ENCODE data around the gene FXYD4.

The FXYD4 gene

DNA sequence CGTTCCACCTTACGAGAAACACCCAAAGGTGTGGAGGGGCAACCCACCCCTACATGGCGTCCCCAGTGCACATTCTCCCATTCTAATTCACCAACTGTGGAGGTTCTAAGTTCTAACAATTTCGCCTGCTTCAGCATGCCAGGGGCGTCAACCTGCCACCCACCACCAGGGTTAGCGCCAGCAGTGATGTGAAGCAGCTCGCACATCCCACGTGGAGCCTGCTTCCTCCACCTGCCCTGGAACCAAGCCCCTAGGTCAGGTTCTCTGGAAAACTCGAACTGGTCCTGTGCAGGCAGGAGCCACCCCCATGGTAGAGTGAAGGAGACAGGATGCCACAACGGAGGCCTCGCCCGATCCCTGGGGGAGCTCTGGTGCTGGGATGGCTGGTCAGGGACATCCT lies 33.3 kb upstream of the FXYD4 start:
- TF ChIP-seq POLR2A (IDR thresholded peaks at IDR 0.05; ENCODE audit: low read length), result no peak
- no peak for TF ChIP-seq GATA1 (IDR thresholded peaks at IDR 0.05; ENCODE audit: low read depth, low read length)
- DNase-seq, result no peak

DNA sequence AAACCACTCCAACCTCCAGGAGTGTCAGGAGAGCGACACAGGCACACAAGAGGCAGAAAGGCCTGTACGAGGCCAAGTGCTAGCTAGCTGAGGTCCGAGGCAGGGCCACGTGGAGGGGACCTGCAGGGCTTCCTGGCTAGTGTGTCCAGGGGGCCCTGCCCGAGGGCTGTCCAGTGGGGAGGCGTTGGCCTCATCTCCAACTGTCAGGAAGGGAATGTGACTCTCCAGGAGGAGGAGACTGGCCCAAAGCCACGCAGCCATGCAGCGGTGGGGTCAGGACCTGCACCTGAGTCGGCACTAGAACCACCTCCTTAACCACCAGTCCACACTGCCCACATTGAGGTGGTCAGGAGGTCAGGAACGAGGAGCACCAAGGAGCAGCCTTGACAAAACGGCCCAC lies 32.3 kb upstream of the FXYD4 start:
- DNase-seq, result no peak
- TF ChIP-seq POLR2A (IDR thresholded peaks at IDR 0.05; ENCODE audit: low read length) (no peak), GATA1 (IDR thresholded peaks at IDR 0.05; ENCODE audit: low read depth, low read length) (no peak)

DNA sequence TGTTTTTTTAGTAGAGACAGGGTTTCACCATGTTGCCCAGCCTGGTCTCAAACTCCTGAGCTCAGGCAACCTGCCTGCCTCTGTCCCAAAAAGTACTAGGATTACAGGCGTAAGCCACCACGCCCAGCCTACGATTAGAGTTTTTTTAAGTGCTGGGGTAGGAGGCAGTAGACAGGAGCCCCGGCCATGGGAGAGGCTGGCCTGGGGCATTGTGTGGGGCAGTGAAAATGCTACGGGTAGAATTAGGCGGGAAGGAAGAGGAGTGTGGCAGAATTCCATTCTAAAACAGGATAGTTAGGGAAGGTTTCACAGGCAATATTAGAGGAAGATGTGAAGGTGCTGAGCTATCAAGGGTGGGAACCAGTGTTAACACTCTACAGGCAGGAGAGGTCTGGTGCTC lies 31.3 kb upstream of the FXYD4 start:
- TF ChIP-seq POLR2A (IDR thresholded peaks at IDR 0.05; ENCODE audit: low read length) (no peak), GATA1 (IDR thresholded peaks at IDR 0.05; ENCODE audit: low read depth, low read length) (no peak)
- no peak for DNase-seq

DNA sequence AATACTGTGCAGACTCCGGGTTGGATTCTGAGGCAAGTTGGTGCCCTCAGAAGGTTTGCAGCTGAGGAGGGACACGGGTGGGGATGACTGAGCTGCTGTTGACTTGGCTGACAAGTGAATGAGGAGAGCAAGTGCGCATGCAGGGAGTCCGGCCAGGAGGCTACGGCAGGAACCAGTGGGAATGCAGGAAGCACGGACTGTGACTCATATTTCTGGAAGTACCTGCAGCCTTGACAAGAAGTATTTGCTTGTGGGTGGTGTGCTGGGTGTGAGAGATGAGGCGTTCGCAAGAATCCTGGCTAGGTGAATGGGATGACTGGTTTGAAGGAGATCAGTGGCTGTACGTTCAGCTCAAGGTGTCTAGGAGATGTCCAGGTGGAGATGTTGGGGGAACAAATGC lies 30.8 kb upstream of the FXYD4 start:
- TF ChIP-seq GATA1 (IDR thresholded peaks at IDR 0.05; ENCODE audit: low read depth, low read length), result no peak
- no peak for TF ChIP-seq POLR2A (IDR thresholded peaks at IDR 0.05; ENCODE audit: low read length)
- DNase-seq, result no peak

DNA sequence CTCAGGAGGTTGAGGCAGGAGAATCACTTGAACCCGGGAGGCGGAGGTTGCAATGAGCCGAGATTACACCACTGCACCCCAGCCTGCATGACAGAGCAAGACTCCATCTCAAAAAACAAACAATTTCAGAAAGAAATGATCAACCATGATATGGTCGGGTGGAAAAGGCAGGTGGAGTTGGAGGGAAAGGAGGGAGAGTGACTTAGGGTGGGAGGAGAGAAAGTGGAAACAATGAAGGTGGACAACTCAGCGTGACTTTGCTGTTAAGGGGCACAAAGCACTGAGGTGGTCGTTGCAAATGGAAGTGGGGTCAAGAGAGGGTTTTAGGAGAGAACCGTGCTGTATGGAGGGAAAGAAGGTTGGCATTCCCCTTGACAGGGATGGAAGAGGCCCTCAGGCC lies 30.0 kb upstream of the FXYD4 start:
- TF ChIP-seq POLR2A (IDR thresholded peaks at IDR 0.05; ENCODE audit: low read length) (no peak), GATA1 (IDR thresholded peaks at IDR 0.05; ENCODE audit: low read depth, low read length) (no peak)
- no peak for DNase-seq

DNA sequence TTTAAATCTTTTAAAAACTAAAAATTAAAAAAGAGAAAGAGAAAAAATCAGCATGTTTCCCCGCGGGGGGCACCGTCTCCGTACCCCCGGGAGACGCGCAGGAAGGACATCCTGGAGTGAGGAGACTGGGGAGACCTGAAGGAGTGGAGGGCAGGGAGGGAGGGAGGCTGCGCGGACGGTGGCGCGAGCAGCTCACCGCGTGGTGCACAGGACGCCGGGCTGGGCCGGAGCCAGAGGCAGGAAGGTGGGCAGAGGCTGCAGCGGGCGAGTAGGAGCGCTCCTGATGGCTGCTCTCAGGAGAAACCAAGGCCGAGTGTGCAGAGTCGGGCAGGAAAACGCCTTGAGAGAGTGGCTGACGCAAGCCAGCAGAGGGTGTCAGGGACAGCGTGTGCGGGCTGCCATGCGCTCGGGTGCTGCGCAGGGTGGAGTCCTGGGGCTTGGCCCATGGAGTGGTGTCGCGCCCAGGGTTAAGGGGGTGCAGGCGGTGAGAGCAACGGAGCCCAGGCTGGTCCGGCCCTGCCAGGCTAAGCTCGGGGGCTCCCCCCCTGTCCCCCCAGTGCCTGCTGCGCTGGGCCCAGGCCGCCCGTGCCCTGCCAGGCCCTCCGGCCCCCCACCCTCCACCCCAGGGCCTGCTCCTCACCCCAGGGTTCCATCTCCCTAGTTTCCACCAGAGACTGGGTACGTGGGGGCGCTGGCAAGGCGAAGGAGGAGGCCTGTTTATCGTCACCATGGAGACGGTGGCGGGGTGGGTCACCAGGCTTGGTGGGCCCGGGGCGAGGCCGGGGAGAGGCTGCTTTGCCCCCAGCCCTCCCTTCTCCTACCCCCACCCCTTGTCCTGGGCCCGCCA lies 28.9 kb upstream of the FXYD4 start:
- TF ChIP-seq POLR2A (IDR thresholded peaks at IDR 0.05; ENCODE audit: low read length) (no peak), GATA1 (IDR thresholded peaks at IDR 0.05; ENCODE audit: low read depth, low read length) (no peak)
- no peak for DNase-seq

DNA sequence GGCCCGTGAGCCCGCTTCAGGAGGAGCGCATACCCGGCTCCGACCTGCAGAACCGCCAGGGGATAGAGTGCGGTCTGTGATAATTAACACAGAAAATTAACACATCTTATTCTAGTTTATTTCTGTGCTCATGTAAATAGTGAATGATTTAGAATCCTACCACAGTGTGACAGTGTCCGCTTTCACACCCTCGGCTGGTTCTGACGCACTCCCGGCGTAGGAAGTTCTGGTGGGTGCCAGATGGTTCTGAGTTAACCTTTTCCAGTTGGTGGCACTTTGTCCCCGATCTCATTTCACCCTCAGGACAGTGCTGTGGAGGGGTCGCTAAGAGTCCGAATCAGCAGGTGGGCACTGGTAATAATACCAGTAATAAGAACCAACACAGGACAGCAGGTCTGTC lies 28.3 kb upstream of the FXYD4 start:
- TF ChIP-seq POLR2A (IDR thresholded peaks at IDR 0.05; ENCODE audit: low read length), result no peak
- no peak for TF ChIP-seq GATA1 (IDR thresholded peaks at IDR 0.05; ENCODE audit: low read depth, low read length)
- DNase-seq, result no peak

DNA sequence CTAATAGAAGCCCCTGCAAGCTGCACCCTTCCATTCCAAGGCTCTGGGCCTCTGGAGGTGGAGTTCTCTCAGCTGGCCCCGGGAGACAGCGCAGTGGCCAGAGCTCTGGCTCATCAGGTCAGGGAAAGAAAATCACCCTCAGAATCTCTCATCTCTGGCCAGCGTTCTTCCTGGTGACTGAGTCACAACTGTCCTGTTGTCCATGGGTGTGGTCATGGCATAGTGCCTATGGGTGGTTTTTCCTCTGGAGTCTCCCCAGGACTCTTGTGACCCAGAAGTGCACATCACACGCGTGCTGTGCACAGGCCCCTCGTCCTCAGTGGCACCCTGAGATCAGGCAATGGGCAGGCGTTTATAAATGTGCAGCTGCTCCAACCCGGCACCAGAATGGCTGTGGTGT lies 27.4 kb upstream of the FXYD4 start:
- TF ChIP-seq GATA1 (IDR thresholded peaks at IDR 0.05; ENCODE audit: low read depth, low read length) (no peak), POLR2A (IDR thresholded peaks at IDR 0.05; ENCODE audit: low read length) (no peak)
- no peak for DNase-seq

DNA sequence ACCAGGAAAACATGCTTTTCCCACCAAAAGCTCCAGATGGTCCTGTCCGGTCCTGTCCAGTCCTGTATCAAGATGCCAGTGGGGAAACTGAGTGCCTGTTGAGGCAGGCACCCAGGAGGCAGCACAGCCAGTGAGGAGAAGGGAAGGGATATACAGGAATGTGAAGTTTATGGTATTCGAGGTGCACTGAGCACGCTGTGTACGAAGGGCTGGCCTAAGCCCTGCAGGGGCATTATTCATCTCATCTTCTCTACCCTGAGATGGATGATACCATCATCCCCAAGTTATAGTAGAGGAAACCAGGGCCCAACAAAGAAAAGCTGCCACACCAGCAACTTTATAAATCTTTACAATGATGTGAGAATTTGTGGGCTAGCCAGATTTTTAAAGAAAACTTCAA lies 23.4 kb upstream of the FXYD4 start:
- no peak for DNase-seq
- TF ChIP-seq GATA1 (IDR thresholded peaks at IDR 0.05; ENCODE audit: low read depth, low read length) (no peak), POLR2A (IDR thresholded peaks at IDR 0.05; ENCODE audit: low read length) (no peak)

DNA sequence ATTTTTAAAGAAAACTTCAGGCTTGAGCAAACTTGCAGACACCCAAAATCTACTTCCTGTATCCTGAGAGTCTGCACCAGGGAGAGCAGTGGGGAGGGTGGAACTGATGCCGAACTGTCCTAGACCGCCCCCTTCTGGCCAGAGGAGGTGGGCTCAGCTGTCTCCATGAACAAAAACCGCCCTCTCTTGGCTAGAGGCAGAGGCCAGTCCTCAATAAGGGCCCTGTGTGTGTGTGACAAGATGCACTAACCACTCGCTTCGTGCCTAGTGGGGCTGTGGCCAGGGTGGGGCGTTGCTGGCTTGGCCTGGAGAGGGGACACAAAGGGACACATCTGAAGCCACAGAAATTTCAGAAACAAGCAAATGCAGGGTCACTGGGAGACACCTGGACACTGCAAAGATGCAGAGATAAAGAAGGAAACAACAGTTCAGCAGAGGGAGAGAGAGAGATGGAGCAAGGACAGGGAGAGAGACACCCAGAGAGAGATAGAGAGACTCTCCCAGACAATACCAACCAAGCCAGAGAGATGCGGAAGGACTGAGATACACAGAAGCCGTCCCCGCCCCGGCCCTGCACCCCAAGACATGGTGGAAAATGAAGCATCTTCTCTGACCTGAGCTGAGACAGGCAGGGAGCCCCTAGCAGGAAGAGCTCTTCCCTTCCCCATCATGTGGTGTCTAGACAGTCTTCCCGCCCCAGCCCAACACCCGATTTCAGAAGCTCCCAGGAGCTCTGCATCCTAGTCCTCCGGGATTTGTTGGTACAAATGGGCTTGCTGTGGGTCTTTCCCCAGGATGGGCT lies 22.7 kb upstream of the FXYD4 start:
- peak; percentile 81 to 88 for DNase-seq
- TF ChIP-seq POLR2A (IDR thresholded peaks at IDR 0.05; ENCODE audit: low read length) (no peak), GATA1 (IDR thresholded peaks at IDR 0.05; ENCODE audit: low read depth, low read length) (no peak)

DNA sequence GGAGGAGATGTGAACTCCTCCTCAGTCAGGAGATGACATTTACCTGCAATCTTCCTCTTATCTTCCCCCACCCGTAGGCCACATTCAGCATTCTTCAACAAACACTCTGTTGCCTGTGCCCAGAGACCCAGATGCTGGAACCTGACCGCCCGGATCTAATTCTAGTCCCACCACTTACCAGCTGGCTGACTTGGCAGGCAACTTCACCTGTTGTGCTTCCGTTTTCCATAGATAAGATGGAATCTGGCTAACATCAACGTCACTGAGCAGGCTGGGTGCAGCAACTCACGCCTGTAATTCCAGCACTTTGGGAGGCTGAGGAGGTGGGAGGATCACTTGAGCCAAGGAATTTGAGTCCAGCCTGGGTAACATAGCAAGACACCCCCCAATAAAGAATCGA lies 21.3 kb upstream of the FXYD4 start:
- no peak for DNase-seq
- TF ChIP-seq GATA1 (IDR thresholded peaks at IDR 0.05; ENCODE audit: low read depth, low read length) (no peak), POLR2A (IDR thresholded peaks at IDR 0.05; ENCODE audit: low read length) (no peak)

DNA sequence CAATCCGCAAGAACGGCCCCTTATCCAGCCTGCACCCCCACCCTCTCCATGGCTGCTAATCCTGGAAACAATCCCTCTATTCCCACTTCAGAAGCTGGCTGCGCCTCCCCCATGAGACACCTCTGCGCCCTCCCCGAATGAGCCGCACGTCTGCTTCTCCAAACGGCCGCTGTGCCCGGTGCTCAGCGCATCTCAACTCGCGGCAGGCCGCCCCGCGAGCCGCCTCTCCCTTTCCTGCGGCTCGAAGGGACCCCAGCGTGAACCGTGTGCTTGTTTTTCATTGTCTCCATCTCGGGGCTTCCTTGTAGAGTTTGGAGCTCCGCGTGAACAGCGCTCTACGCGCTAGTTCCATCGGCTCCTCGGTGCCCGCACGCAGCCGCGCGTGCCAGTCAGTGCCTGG lies 20.8 kb upstream of the FXYD4 start:
- no peak for TF ChIP-seq POLR2A (IDR thresholded peaks at IDR 0.05; ENCODE audit: low read length)
- no peak for TF ChIP-seq GATA1 (IDR thresholded peaks at IDR 0.05; ENCODE audit: low read depth, low read length)
- DNase-seq, result no peak

DNA sequence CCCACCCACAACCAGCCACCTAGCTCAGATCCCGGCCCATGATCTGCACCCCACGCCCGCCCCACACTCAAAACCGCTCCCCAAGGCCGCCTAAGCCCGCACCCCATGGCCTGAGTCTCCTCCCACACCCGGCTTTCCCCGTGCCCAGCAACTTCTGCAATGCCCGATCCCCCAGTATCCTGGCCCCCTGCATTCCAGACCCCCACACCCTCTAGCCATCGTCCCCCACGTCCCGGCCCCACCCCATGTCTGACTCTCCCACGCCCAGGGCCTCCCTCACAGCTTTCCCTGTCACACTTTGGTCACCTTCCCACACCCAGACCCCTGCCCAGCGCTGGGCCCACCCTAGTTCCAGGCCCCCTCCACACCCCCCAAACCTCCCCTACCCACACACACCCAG lies 20.1 kb upstream of the FXYD4 start:
- no peak for DNase-seq
- TF ChIP-seq POLR2A (IDR thresholded peaks at IDR 0.05; ENCODE audit: low read length) (no peak), GATA1 (IDR thresholded peaks at IDR 0.05; ENCODE audit: low read depth, low read length) (no peak)

DNA sequence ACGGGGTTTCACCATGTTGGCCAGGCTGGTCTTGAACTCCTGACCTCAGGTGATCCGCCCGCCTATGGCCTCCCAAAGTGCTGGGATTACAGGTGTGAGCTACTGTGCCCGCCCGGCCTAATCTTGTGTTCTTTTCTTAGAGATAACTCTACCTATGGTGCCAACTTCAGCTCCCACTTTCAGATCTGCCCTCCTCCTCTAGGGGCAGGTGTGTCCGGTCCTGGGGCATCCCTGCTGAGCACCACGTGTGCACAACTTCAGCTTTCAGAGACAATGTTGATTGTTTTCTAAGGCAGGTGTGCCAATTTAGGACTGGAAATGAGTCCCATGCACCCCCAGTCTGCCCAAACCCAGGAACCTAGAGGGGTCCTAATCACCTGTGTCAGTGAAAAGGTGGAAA lies 18.5 kb upstream of the FXYD4 start:
- TF ChIP-seq POLR2A (IDR thresholded peaks at IDR 0.05; ENCODE audit: low read length), result no peak
- TF ChIP-seq GATA1 (IDR thresholded peaks at IDR 0.05; ENCODE audit: low read depth, low read length), result no peak
- no peak for DNase-seq
